Thoracic aorta (tissue), 2 donors: ENCODE results near the gene UBE2O. TPM values are rescaled to one million over a fixed set of nuclear protein-coding genes. Genes with fewer than 3 reads are reported as not detected.

Source experiments
- ATAC-seq: fragments of 150-250 bp; one replicate; pipeline ENCODE4 v1.8.0; 2017; ENCODE audit warnings: low read depth; ENCODE audit not compliant: insufficient number of reproducible peaks, low FRiP score
- DNase-seq: peaks from one replicate; pipeline ENCODE4 v3.0.0-alpha.2; 2020; ENCODE audit warnings: low spot score
- H3K27ac ChIP-seq, 2 donors: fragments of 200-600 bp; sonication (generic); 1 replicate in 1 of 2; 2 replicates in 1 of 2; pipeline ENCODE4 v1.5.1; 2016; ENCODE audit warnings: mild to moderate bottlenecking in 2 of 2, moderate library complexity in 2 of 2
- H3K27me3 ChIP-seq: fragments of 200-600 bp; sonication (generic); replicated peaks from 2 replicates; pipeline ENCODE4 v1.6.0; 2016; ENCODE audit warnings: mild to moderate bottlenecking; ENCODE audit not compliant: insufficient read depth
- H3K36me3 ChIP-seq: fragments of 200-600 bp; sonication (generic); one replicate; pipeline ENCODE4 v1.5.1; 2016
- H3K4me1 ChIP-seq, 2 donors: fragments of 200-600 bp; sonication (generic); 1 replicate in 1 of 2; 2 replicates in 1 of 2; pipeline versions ENCODE4 v1.5.1 to v1.6.0; 2016; ENCODE audit warnings: low read depth in 2 of 2, mild to moderate bottlenecking in 1 of 2; ENCODE audit not compliant: control insufficient read depth in 1 of 2
- H3K4me3 ChIP-seq: fragments of 200-600 bp; sonication (generic); 2 replicates; pipeline ENCODE4 v1.5.1; 2016; ENCODE audit warnings: mild to moderate bottlenecking
- H3K9me3 ChIP-seq: fragments of 200-600 bp; sonication (generic); 2 replicates; pipeline ENCODE4 v1.5.1; 2016
- CTCF ChIP-seq: fragments of 200-600 bp; sonication (generic); IDR thresholded peaks from one replicate; pipeline ENCODE4 v1.5.1; 2019; ENCODE audit warnings: antibody characterized with exemption
- total RNA-seq, 2 donors: library from RNA; depleted of rRNA; stranded (reverse); fragments of >200 nt; gene quantifications; one replicate each; pipeline versions ENCODE4 v1.1.0 to v1.2.3, GENCODE V29; 2016

Gene UBE2O
- total RNA-seq, 2 donors from 2014 or later, result 16.4 to 31.1 TPM

- DNase-seq, result no peak
- H3K27ac ChIP-seq, result no peak overlapping the region
- peaks cover 5% of the 10 kb centered on the region for H3K36me3 ChIP-seq
- no peaks in the 10 kb centered on the region for H3K9me3 ChIP-seq
- H3K4me1 ChIP-seq, result peaks cover 3 to 14% of the 10 kb centered on the region in 2 donors
- H3K4me3 ChIP-seq, result no peak overlapping the region
- TF ChIP-seq CTCF, result no peak
- no peak for ATAC-seq
- H3K27me3 ChIP-seq, result no peaks in the 10 kb centered on the region
These were observed 24.4 kb downstream of the UBE2O start for GRCh38 chr17:76428511-76428910.

- no peak for TF ChIP-seq CTCF
- no peak for ATAC-seq
- Histone ChIP-seq H3K27me3 (no peaks in the 10 kb centered on the region), H3K36me3 (peaks cover 5% of the 10 kb centered on the region), H3K9me3 (no peaks in the 10 kb centered on the region), H3K4me3 (no peak overlapping the region), H3K27ac (no peak overlapping the region), H3K4me1 (peaks cover 3 to 14% of the 10 kb centered on the region in 2 donors)
- no peak for DNase-seq
These were observed 25.3 kb downstream of the UBE2O start for GRCh38 chr17:76427501-76428231.

- Histone ChIP-seq H3K27ac (no peak overlapping the region), H3K27me3 (no peaks in the 10 kb centered on the region), H3K36me3 (peaks cover 5% of the 10 kb centered on the region), H3K4me3 (no peak overlapping the region), H3K9me3 (no peaks in the 10 kb centered on the region), H3K4me1 (peaks cover 3 to 14% of the 10 kb centered on the region in 2 donors)
- no peak for DNase-seq
- TF ChIP-seq CTCF, result no peak
- ATAC-seq, result no peak
These were observed 26.1 kb downstream of the UBE2O start for GRCh38 chr17:76426853-76427252.

GRCh38 chr17:76422860-76423259 lies 30.1 kb downstream of the UBE2O start:
- no peak overlapping the region for H3K4me3 ChIP-seq
- H3K4me1 ChIP-seq, result peaks cover 19 to 34% of the 10 kb centered on the region in 2 donors
- ATAC-seq (no peak), DNase-seq (no peak)
- no peaks in the 10 kb centered on the region for H3K36me3 ChIP-seq
- TF ChIP-seq CTCF, result no peak
- no peaks in the 10 kb centered on the region for H3K9me3 ChIP-seq
- H3K27me3 ChIP-seq, result no peaks in the 10 kb centered on the region
- no peak overlapping the region for H3K27ac ChIP-seq

- H3K9me3 ChIP-seq, result no peaks in the 10 kb centered on the region
- TF ChIP-seq CTCF, result no peak
- H3K27ac ChIP-seq, result no peak overlapping the region
- no peak for ATAC-seq
- H3K4me1 ChIP-seq, result peaks cover 16 to 29% of the 10 kb centered on the region in 2 donors
- no peak overlapping the region for H3K4me3 ChIP-seq
- DNase-seq, result no peak
- H3K27me3 ChIP-seq, result no peaks in the 10 kb centered on the region
- H3K36me3 ChIP-seq, result no peaks in the 10 kb centered on the region
These were observed 30.5 kb downstream of the UBE2O start for GRCh38 chr17:76422406-76422805.
